SKM-1 treated with dmso at 0.1 percent for 144 hours (cell line): ENCODE results near the gene GNAI3.

ENCODE experiments used
- DNase-seq: peaks from one replicate; lab custom pipeline; 2025; ENCODE audit not compliant: unreplicated experiment; lab: John Stamatoyannopoulos, UW

Gene GNAI3

GRCh38 chr1:109543988-109544735 is 4.3 kb upstream of the GNAI3 start:
- no peak for DNase-seq

- peak; percentile 85 for DNase-seq
These were observed 1.9 kb upstream of the GNAI3 start for GRCh38 chr1:109546311-109547109.

- DNase-seq: no peak
These were observed 723 bp upstream of the GNAI3 start for GRCh38 chr1:109547463-109548320.

- no peak for DNase-seq
These were observed 8.1 kb downstream of the GNAI3 start for GRCh38 chr1:109556563-109556962.

- no peak for DNase-seq
These were observed 9.1 kb downstream of the GNAI3 start for GRCh38 chr1:109557520-109557919.

GRCh38 chr1:109559995-109560394 is 11.6 kb downstream of the GNAI3 start:
- DNase-seq: no peak

GRCh38 chr1:109564194-109564878 is 15.9 kb downstream of the GNAI3 start:
- DNase-seq: no peak

GRCh38 chr1:109565241-109565640 is 16.8 kb downstream of the GNAI3 start:
- DNase-seq: no peak

- no peak for DNase-seq
These were observed 18.6 kb downstream of the GNAI3 start for GRCh38 chr1:109566982-109567381.

- no peak for DNase-seq
These were observed 19.7 kb downstream of the GNAI3 start for GRCh38 chr1:109567877-109568672.

- DNase-seq: no peak
These were observed 20.9 kb downstream of the GNAI3 start for GRCh38 chr1:109569323-109569722.

GRCh38 chr1:109570414-109570813 is 22.0 kb downstream of the GNAI3 start:
- DNase-seq: no peak

GRCh38 chr1:109573785-109574184 is 25.4 kb downstream of the GNAI3 start:
- DNase-seq: peak; percentile 40

GRCh38 chr1:109578947-109579443 is 30.6 kb downstream of the GNAI3 start:
- no peak for DNase-seq

GRCh38 chr1:109579491-109579890 is 31.1 kb downstream of the GNAI3 start:
- no peak for DNase-seq

- no peak for DNase-seq
These were observed 33.6 kb downstream of the GNAI3 start for GRCh38 chr1:109582021-109582420.

- no peak for DNase-seq
These were observed 36.4 kb downstream of the GNAI3 start for GRCh38 chr1:109584766-109585165.

GRCh38 chr1:109586055-109586454 is 37.6 kb downstream of the GNAI3 start:
- no peak for DNase-seq

GRCh38 chr1:109589177-109589576 is 40.8 kb downstream of the GNAI3 start:
- no peak for DNase-seq

- no peak for DNase-seq
These were observed 41.3 kb downstream of the GNAI3 start for GRCh38 chr1:109589679-109590078.
